HepG2 (cell line): ENCODE results near the gene INTS4. TPM values are rescaled to one million over a fixed set of nuclear protein-coding genes. Genes with fewer than 3 reads are reported as not detected.

Experiments used
- CBX5 ChIP-seq: sonication (generic); formaldehyde crosslinking; IDR thresholded peaks from 2 replicates; pipeline ENCODE4 v1.4.0; 2020; ENCODE audit warnings: missing genetic modification reagents, borderline replicate concordance
- CCDC6 ChIP-seq: sonication (generic); formaldehyde crosslinking; IDR thresholded peaks from 2 replicates; pipeline ENCODE4 v1.8.1; 2022; ENCODE audit warnings: mild to moderate bottlenecking, missing genetic modification reagents, moderate library complexity
- E2F1 ChIP-seq: sonication (generic); formaldehyde crosslinking; IDR thresholded peaks from 2 replicates; pipeline ENCODE4 v1.5.0; 2020; ENCODE audit warnings: missing genetic modification reagents
- HOXA5 ChIP-seq: sonication (generic); formaldehyde crosslinking; IDR thresholded peaks from 2 replicates; pipeline ENCODE4 v1.4.0; 2020; ENCODE audit warnings: missing genetic modification reagents
- KLF16 ChIP-seq, 2 experiments: sonication (generic) in 1 of 2; formaldehyde crosslinking in 1 of 2; IDR thresholded peaks; 2 replicates each; pipeline versions ENCODE4 v1.6.1 to v1.8.0; 2016 to 2023; ENCODE audit warnings: missing genetic modification reagents in 2 of 2, missing compliant biosample characterization in 1 of 2
- MXD3 ChIP-seq: IDR thresholded peaks from 2 replicates; pipeline ENCODE4 v1.6.1; 2016; ENCODE audit warnings: mild to moderate bottlenecking, missing biosample characterization, missing genetic modification reagents
- NFIC ChIP-seq: IDR thresholded peaks from 2 replicates; pipeline ENCODE4 v1.6.1; 2012; ENCODE audit warnings: mild to moderate bottlenecking, low read length, inconsistent platforms
- PITX1 ChIP-seq: sonication (generic); formaldehyde crosslinking; IDR thresholded peaks from 2 replicates; pipeline ENCODE4 v1.5.1; 2020; ENCODE audit warnings: mild to moderate bottlenecking, missing genetic modification reagents
- RARG ChIP-seq: sonication (generic); formaldehyde crosslinking; IDR thresholded peaks from 2 replicates; pipeline ENCODE4 v1.4.0; 2020; ENCODE audit warnings: low read depth, mild to moderate bottlenecking, missing genetic modification reagents
- REL ChIP-seq: sonication (generic); formaldehyde crosslinking; conservative IDR thresholded peaks from 2 replicates; pipeline ENCODE4 v1.8.0; 2022; ENCODE audit warnings: mild to moderate bottlenecking, missing genetic modification reagents, moderate library complexity
- RXRA ChIP-seq: sonication (generic); formaldehyde crosslinking; IDR thresholded peaks from 2 replicates; pipeline ENCODE4 v1.5.1; 2020; ENCODE audit warnings: missing genetic modification reagents
- ZBTB38 ChIP-seq: sonication (generic); formaldehyde crosslinking; IDR thresholded peaks from 2 replicates; pipeline ENCODE4 v1.5.1; 2020; ENCODE audit warnings: mild to moderate bottlenecking, missing genetic modification reagents
- ZFP41 ChIP-seq: sonication (generic); formaldehyde crosslinking; IDR thresholded peaks from 2 replicates; pipeline ENCODE4 v1.4.0; 2020; ENCODE audit warnings: mild to moderate bottlenecking, missing genetic modification reagents, borderline replicate concordance
- ZKSCAN5 ChIP-seq: sonication (generic); formaldehyde crosslinking; IDR thresholded peaks from 2 replicates; pipeline ENCODE4 v1.5.1; 2020; ENCODE audit warnings: mild to moderate bottlenecking, missing genetic modification reagents
- ZNF44 ChIP-seq: sonication (generic); formaldehyde crosslinking; IDR thresholded peaks from 2 replicates; pipeline ENCODE4 v1.5.1; 2020; ENCODE audit warnings: mild to moderate bottlenecking, missing genetic modification reagents
- ZNF446 ChIP-seq: sonication (generic); formaldehyde crosslinking; IDR thresholded peaks from 2 replicates; pipeline ENCODE4 v1.5.0; 2020; ENCODE audit warnings: mild to moderate bottlenecking, missing genetic modification reagents
- ZNF576 ChIP-seq: sonication (generic); formaldehyde crosslinking; IDR thresholded peaks from 2 replicates; pipeline ENCODE4 v1.4.0; 2020; ENCODE audit warnings: mild to moderate bottlenecking, missing genetic modification reagents
- ZNF747 ChIP-seq: sonication (generic); formaldehyde crosslinking; IDR thresholded peaks from 2 replicates; pipeline ENCODE4 v1.8.1; 2023; ENCODE audit warnings: missing genetic modification reagents, mild to moderate bottlenecking, borderline replicate concordance
- ZNF768 ChIP-seq: sonication (generic); formaldehyde crosslinking; IDR thresholded peaks from 2 replicates; pipeline ENCODE4 v1.4.0; 2020; ENCODE audit warnings: missing genetic modification reagents
- ZSCAN25 ChIP-seq: sonication (generic); formaldehyde crosslinking; IDR thresholded peaks from 2 replicates; pipeline ENCODE4 v1.8.0; 2022; ENCODE audit warnings: mild to moderate bottlenecking, missing genetic modification reagents
- polyA plus RNA-seq, 8 experiments: library from polyadenylated mRNA; depleted of rRNA in 3 of 8; stranded (reverse) in 7 of 8; unstranded in 1 of 8; fragments of >200 nt; fragmentation: Illumina TruSeq in 4 of 8; extraction: Trizol in 4 of 8; gene quantifications; 2 replicates each; pipeline versions ENCODE4 v1.2.1 to v1.2.3, GENCODE V29; 2011 to 2016; ENCODE audit warnings: low read depth in 4 of 8, missing spikeins in 1 of 8, mixed read lengths in 1 of 8; ENCODE audit not compliant: insufficient read depth in 1 of 8
- total RNA-seq, 5 experiments: library from RNA; depleted of rRNA; stranded (reverse); fragments of >200 nt; fragmentation: Illumina TruSeq; extraction: Trizol; gene quantifications; 2 replicates each; pipeline ENCODE4 v1.2.3, GENCODE V29; 2016; ENCODE audit warnings: low read depth in 1 of 5
- TF ChIP-seq, protein P1 (sequence below), 2 experiments: sonication (generic) in 1 of 2; formaldehyde crosslinking in 1 of 2; IDR thresholded peaks; 2 replicates each; pipeline versions ENCODE4 v1.5.1 to v1.6.1; 2011 to 2020; ENCODE audit warnings: borderline replicate concordance in 1 of 2, low read depth in 1 of 2, low read length in 1 of 2, mild to moderate bottlenecking in 1 of 2, missing genetic modification reagents in 1 of 2, moderate library complexity in 1 of 2
- TF ChIP-seq, protein P2 (sequence below): fragments of 450-650 bp; IDR thresholded peaks from 2 replicates; pipeline ENCODE4 v1.6.1; 2017; ENCODE audit warnings: mild to moderate bottlenecking

Gene INTS4
- total and polyA plus RNA-seq, 2 of the 13 experiments (the other 11 are each of a cell fraction or from before 2014, with no cell fraction given): 37.3 to 44.8 TPM

DNA sequence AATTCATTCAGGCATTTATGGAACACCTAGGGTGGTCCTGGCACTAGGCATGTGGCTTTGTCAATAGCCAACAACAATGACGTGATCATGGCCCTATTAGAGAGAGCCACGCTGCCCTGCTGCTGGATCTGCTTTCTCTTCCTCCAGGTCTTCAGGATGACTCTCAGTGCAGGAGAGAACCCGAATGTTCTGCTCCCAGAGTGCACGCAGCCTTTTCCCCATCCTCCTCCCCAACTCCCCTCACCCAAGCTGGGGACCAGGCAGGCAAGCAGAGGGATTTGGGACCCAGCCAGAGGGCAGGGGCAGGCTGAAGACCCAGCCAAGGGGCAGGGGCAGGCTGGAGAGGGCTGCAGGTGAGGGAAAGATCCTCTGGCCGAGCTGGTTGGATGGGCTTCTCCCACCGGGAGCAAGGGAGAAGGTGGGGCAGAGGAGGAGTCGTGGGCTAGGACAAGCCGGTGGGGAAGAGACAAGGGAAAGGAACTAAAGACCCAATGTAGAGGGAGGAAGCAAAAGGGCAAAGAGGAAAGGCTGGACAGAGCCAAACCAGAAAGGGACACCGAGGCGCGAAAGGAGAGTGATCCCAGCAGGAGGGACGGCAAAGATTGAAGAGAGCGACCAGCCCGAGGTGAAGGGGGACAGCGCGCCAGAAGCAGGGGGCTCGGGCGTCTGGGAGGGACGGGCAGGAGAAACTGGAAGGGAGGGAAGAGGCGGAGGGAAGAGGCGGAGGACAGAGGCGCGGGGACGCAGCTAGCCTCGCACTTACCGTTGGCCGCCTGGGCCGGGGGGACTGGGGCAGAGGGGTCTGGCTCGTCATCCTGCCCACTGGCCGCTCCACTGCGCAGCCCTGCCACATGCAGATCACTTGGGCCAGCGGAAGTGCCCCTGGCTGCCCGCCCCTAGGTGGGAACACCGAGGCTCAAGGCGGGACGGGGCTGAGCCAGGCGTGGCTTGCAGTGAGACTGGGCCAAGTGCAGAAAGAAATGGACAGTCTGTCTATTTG lies 28.2 kb upstream of the INTS4 start, which contains the start of gene KCTD14 (continued):
- peak; percentile 24 to 56; a peak in 3 of 4 replicates for TF ChIP-seq KLF16 (CRISPR knock-in tag; IDR thresholded peaks at IDR 0.05)
- TF ChIP-seq HOXA5 (CRISPR knock-in tag): no peak
- TF ChIP-seq CBX5 (CRISPR knock-in tag): no peak
- TF ChIP-seq REL (CRISPR knock-in tag): 0 out of 2 replicates have a peak, but pooled peaks have one; percentile 36
- TF ChIP-seq E2F1 (CRISPR knock-in tag): no peak
- 0 out of 2 replicates have a peak, but pooled peaks have one; percentile 57 for TF ChIP-seq MXD3
- TF ChIP-seq ZBTB38 (CRISPR knock-in tag): peak; percentile 71; the same call in 1 of the 2 replicates
- TF ChIP-seq NFIC: no peak
- no peak for TF ChIP-seq ZNF446 (CRISPR knock-in tag)
- no peak for TF ChIP-seq RARG (CRISPR knock-in tag)
- TF ChIP-seq CCDC6 (CRISPR knock-in tag): peak; percentile 17; the same call in 1 of the 2 replicates
- no peak for TF ChIP-seq ZNF747 (CRISPR knock-in tag)
- TF ChIP-seq PITX1: peak; percentile 65
- no peak for TF ChIP-seq ZNF768 (CRISPR knock-in tag)
- TF ChIP-seq ZFP41 (CRISPR knock-in tag): no peak
- TF ChIP-seq, protein P1, sequence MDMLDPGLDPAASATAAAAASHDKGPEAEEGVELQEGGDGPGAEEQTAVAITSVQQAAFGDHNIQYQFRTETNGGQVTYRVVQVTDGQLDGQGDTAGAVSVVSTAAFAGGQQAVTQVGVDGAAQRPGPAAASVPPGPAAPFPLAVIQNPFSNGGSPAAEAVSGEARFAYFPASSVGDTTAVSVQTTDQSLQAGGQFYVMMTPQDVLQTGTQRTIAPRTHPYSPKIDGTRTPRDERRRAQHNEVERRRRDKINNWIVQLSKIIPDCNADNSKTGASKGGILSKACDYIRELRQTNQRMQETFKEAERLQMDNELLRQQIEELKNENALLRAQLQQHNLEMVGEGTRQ (IDR thresholded peaks at IDR 0.05; ENCODE audit: low read depth, low read length): no peak
- TF ChIP-seq, protein P1 (CRISPR knock-in tag; IDR thresholded peaks at IDR 0.05; ENCODE audit: borderline replicate concordance): no peak
- TF ChIP-seq ZSCAN25 (CRISPR knock-in tag): 0 out of 2 replicates have a peak, but pooled peaks have one; percentile 48
- TF ChIP-seq, protein P2, sequence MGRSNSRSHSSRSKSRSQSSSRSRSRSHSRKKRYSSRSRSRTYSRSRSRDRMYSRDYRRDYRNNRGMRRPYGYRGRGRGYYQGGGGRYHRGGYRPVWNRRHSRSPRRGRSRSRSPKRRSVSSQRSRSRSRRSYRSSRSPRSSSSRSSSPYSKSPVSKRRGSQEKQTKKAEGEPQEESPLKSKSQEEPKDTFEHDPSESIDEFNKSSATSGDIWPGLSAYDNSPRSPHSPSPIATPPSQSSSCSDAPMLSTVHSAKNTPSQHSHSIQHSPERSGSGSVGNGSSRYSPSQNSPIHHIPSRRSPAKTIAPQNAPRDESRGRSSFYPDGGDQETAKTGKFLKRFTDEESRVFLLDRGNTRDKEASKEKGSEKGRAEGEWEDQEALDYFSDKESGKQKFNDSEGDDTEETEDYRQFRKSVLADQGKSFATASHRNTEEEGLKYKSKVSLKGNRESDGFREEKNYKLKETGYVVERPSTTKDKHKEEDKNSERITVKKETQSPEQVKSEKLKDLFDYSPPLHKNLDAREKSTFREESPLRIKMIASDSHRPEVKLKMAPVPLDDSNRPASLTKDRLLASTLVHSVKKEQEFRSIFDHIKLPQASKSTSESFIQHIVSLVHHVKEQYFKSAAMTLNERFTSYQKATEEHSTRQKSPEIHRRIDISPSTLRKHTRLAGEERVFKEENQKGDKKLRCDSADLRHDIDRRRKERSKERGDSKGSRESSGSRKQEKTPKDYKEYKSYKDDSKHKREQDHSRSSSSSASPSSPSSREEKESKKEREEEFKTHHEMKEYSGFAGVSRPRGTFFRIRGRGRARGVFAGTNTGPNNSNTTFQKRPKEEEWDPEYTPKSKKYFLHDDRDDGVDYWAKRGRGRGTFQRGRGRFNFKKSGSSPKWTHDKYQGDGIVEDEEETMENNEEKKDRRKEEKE: no peak
- 0 out of 2 replicates have a peak, but pooled peaks have one; percentile 45 for TF ChIP-seq ZKSCAN5 (CRISPR knock-in tag)
- TF ChIP-seq ZNF576 (CRISPR knock-in tag): no peak
- TF ChIP-seq RXRA (CRISPR knock-in tag): peak; percentile 47; the same call in 1 of the 2 replicates
- 0 out of 2 replicates have a peak, but pooled peaks have one; percentile 41 for TF ChIP-seq ZNF44 (CRISPR knock-in tag)
